ENCODE results near the gene LONRF2. TPM values are rescaled to one million over a fixed set of nuclear protein-coding genes. Genes with fewer than 3 reads are reported as not detected.

The LONRF2 gene
- total and polyA plus RNA-seq, 2 of the 13 experiments (the other 11 are each of a cell fraction or from before 2014, with no cell fraction given) = not detected

- TF ChIP-seq RFX5 (IDR thresholded peaks at IDR 0.05; ENCODE audit: low read depth, low read length) (no peak), ZSCAN25 (CRISPR knock-in tag; IDR thresholded peaks at IDR 0.05) (no peak), KIAA2018 (CRISPR knock-in tag; IDR thresholded peaks at IDR 0.05; ENCODE audit: borderline replicate concordance) (no peak), MXI1 (IDR thresholded peaks at IDR 0.05; ENCODE audit: borderline replicate concordance, low read depth, low read length) (no peak), ZNF430 (CRISPR knock-in tag; IDR thresholded peaks at IDR 0.05) (no peak), ZFAT (CRISPR knock-in tag; conservative IDR thresholded peaks at IDR 0.05) (no peak), ARID4A (CRISPR knock-in tag; IDR thresholded peaks at IDR 0.05; ENCODE audit: borderline replicate concordance) (no peak)
- TF ChIP-seq, protein P1, sequence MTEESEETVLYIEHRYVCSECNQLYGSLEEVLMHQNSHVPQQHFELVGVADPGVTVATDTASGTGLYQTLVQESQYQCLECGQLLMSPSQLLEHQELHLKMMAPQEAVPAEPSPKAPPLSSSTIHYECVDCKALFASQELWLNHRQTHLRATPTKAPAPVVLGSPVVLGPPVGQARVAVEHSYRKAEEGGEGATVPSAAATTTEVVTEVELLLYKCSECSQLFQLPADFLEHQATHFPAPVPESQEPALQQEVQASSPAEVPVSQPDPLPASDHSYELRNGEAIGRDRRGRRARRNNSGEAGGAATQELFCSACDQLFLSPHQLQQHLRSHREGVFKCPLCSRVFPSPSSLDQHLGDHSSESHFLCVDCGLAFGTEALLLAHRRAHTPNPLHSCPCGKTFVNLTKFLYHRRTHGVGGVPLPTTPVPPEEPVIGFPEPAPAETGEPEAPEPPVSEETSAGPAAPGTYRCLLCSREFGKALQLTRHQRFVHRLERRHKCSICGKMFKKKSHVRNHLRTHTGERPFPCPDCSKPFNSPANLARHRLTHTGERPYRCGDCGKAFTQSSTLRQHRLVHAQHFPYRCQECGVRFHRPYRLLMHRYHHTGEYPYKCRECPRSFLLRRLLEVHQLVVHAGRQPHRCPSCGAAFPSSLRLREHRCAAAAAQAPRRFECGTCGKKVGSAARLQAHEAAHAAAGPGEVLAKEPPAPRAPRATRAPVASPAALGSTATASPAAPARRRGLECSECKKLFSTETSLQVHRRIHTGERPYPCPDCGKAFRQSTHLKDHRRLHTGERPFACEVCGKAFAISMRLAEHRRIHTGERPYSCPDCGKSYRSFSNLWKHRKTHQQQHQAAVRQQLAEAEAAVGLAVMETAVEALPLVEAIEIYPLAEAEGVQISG (CRISPR knock-in tag; IDR thresholded peaks at IDR 0.05) = no peak
- TF ChIP-seq, protein P2, sequence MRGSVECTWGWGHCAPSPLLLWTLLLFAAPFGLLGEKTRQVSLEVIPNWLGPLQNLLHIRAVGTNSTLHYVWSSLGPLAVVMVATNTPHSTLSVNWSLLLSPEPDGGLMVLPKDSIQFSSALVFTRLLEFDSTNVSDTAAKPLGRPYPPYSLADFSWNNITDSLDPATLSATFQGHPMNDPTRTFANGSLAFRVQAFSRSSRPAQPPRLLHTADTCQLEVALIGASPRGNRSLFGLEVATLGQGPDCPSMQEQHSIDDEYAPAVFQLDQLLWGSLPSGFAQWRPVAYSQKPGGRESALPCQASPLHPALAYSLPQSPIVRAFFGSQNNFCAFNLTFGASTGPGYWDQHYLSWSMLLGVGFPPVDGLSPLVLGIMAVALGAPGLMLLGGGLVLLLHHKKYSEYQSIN (CRISPR knock-in tag; IDR thresholded peaks at IDR 0.05; ENCODE audit: borderline replicate concordance) = no peak
These were observed 30.9 kb downstream of the LONRF2 start (continued) for GRCh38 chr2:100291152-100291970.
